Testis (tissue), 2 donors: ENCODE results near the gene CYB561.

Source experiments
- CTCF ChIP-seq, 3 experiments: fragments of 450-650 bp in 2 of 3; fragments of 200-600 bp in 1 of 3; sonication (generic) in 1 of 3; IDR thresholded peaks; one replicate each; pipeline ENCODE4 v1.5.1; 2016 to 2019; ENCODE audit warnings: antibody characterized with exemption in 3 of 3, mild to moderate bottlenecking in 2 of 3, moderate library complexity in 1 of 3
- POLR2A ChIP-seq: fragments of 450-650 bp; IDR thresholded peaks from one replicate; pipeline ENCODE4 v1.6.1; 2017; ENCODE audit warnings: antibody characterized with exemption, mild to moderate bottlenecking, moderate library complexity

- TF ChIP-seq CTCF (IDR thresholded peaks at IDR 0.05) = no peak
- TF ChIP-seq POLR2A = no peak
Observed at GRCh38 chr17:63455417-63455816, 9.3 kb upstream of the CYB561 start.
